ENCODE data around the gene RP2.
A peak's percentile ranks its signal among the peaks of the same experiment; 100 is the strongest.

- TF ChIP-seq POLR2AphosphoS5 (IDR thresholded peaks at IDR 0.05) = no peak
- TF ChIP-seq, protein P1, sequence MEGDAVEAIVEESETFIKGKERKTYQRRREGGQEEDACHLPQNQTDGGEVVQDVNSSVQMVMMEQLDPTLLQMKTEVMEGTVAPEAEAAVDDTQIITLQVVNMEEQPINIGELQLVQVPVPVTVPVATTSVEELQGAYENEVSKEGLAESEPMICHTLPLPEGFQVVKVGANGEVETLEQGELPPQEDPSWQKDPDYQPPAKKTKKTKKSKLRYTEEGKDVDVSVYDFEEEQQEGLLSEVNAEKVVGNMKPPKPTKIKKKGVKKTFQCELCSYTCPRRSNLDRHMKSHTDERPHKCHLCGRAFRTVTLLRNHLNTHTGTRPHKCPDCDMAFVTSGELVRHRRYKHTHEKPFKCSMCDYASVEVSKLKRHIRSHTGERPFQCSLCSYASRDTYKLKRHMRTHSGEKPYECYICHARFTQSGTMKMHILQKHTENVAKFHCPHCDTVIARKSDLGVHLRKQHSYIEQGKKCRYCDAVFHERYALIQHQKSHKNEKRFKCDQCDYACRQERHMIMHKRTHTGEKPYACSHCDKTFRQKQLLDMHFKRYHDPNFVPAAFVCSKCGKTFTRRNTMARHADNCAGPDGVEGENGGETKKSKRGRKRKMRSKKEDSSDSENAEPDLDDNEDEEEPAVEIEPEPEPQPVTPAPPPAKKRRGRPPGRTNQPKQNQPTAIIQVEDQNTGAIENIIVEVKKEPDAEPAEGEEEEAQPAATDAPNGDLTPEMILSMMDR (IDR thresholded peaks at IDR 0.05) = peak in 3 of 4 experiments; percentile 19 to 58 (median 47)
Observed at GRCh38 chrX:46912603-46913491, 76.0 kb downstream of the RP2 start.
